Neural cell (in vitro differentiated cells): ENCODE measurements around the gene PLEKHA5. TPM values are rescaled to one million over a fixed set of nuclear protein-coding genes. Genes with fewer than 3 reads are reported as not detected.

Experiments
- H2AFZ ChIP-seq: fragments of 200-600, 300-800 bp; sonication (generic), shearing (Covaris generic); 2 replicates; pipeline ENCODE4 v1.6.0; 2014; ENCODE audit warnings: low read depth, mild to moderate bottlenecking, antibody characterized with exemption, low read length, moderate library complexity
- H3F3A ChIP-seq: fragments of 200-600 bp; shearing (Covaris generic); 2 replicates; pipeline ENCODE4 v1.6.1; 2016; ENCODE audit warnings: mild to moderate bottlenecking, moderate library complexity, mixed read lengths, antibody characterized with exemption, low read length; ENCODE audit not compliant: insufficient read depth, poor library complexity, severe bottlenecking
- H3K27ac ChIP-seq: fragments of 200-600, 300-800 bp; sonication (generic), shearing (Covaris generic); 2 replicates; pipeline ENCODE4 v1.5.1; 2014; ENCODE audit warnings: mild to moderate bottlenecking, low read length, moderate library complexity
- H3K27me3 ChIP-seq: fragments of 300-800, 200-600 bp; sonication (generic), shearing (Covaris generic); 2 replicates; pipeline ENCODE4 v1.6.0; 2014; ENCODE audit warnings: mild to moderate bottlenecking, low read depth, low read length, moderate library complexity; ENCODE audit not compliant: insufficient read depth
- H3K36me3 ChIP-seq: fragments of 300-800, 200-600 bp; sonication (generic), shearing (Covaris generic); 2 replicates; pipeline ENCODE4 v1.5.1; 2014; ENCODE audit warnings: mild to moderate bottlenecking, antibody characterized with exemption, low read length, moderate library complexity; ENCODE audit not compliant: insufficient read depth
- H3K4me2 ChIP-seq: fragments of 300-800, 200-600 bp; sonication (generic), shearing (Covaris generic); 2 replicates; pipeline ENCODE4 v1.6.0; 2014; ENCODE audit warnings: mild to moderate bottlenecking, low read length
- H3K4me3 ChIP-seq: fragments of 300-800, 200-600 bp; sonication (generic), shearing (Covaris generic); 2 replicates; pipeline ENCODE4 v1.5.1; 2014; ENCODE audit warnings: mild to moderate bottlenecking, low read length, moderate library complexity
- H3K79me2 ChIP-seq: fragments of 200-600 bp; shearing (Covaris generic); replicated peaks from 2 replicates; pipeline ENCODE4 v1.6.0; 2014; ENCODE audit warnings: mild to moderate bottlenecking, low read length, moderate library complexity; ENCODE audit not compliant: insufficient read depth
- H3K9ac ChIP-seq: fragments of 300-800, 200-600 bp; sonication (generic), shearing (Covaris generic); 2 replicates; pipeline ENCODE4 v1.6.1; 2016; ENCODE audit warnings: mild to moderate bottlenecking, low read length, mixed read lengths
- H3K9me2 ChIP-seq: fragments of 200-600 bp; shearing (Covaris generic); 2 replicates; pipeline ENCODE4 v1.6.1; 2016; ENCODE audit warnings: mild to moderate bottlenecking, low read length, mixed read lengths; ENCODE audit not compliant: insufficient read depth
- H3K9me3 ChIP-seq: fragments of 200-600, 300-800 bp; sonication (generic), shearing (Covaris generic); 2 replicates; pipeline ENCODE4 v1.6.1; 2016; ENCODE audit warnings: mild to moderate bottlenecking, mixed run types, low read length, moderate library complexity, mixed read lengths
- H4K20me1 ChIP-seq: fragments of 200-600 bp; shearing (Covaris generic); 2 replicates; pipeline ENCODE4 v1.6.1; 2016; ENCODE audit warnings: mild to moderate bottlenecking, mixed run types; ENCODE audit not compliant: insufficient read depth
- CTCF ChIP-seq: fragments of 450-650 bp; IDR thresholded peaks from 2 replicates; pipeline ENCODE4 v1.5.1; 2014; ENCODE audit warnings: antibody characterized with exemption, mild to moderate bottlenecking, moderate library complexity; ENCODE audit not compliant: poor library complexity, severe bottlenecking
- EP300 ChIP-seq: fragments of 450-650 bp; conservative IDR thresholded peaks from 2 replicates; pipeline ENCODE4 v1.6.1; 2014; ENCODE audit warnings: antibody characterized with exemption, mild to moderate bottlenecking, moderate library complexity; ENCODE audit not compliant: poor library complexity, severe bottlenecking
- EZH2 ChIP-seq: fragments of 200-600, 300-800 bp; shearing (Covaris generic), sonication (generic); IDR thresholded peaks from 2 replicates; pipeline ENCODE4 v1.6.1; 2014; ENCODE audit warnings: antibody characterized with exemption, low read length, borderline replicate concordance, mild to moderate bottlenecking; ENCODE audit not compliant: insufficient read depth, poor library complexity, severe bottlenecking
- MXI1 ChIP-seq: fragments of 450-650 bp; conservative IDR thresholded peaks from 2 replicates; pipeline ENCODE4 v1.6.1; 2014; ENCODE audit warnings: antibody characterized with exemption, mild to moderate bottlenecking; ENCODE audit not compliant: poor library complexity, severe bottlenecking
- POLR2AphosphoS5 ChIP-seq: IDR thresholded peaks from 2 replicates; pipeline ENCODE4 v1.6.1; 2012
- RAD21 ChIP-seq: fragments of 450-650 bp; conservative IDR thresholded peaks from 2 replicates; pipeline ENCODE4 v1.6.1; 2014; ENCODE audit warnings: antibody characterized with exemption, mild to moderate bottlenecking, moderate library complexity
- REST ChIP-seq: IDR thresholded peaks from 2 replicates; pipeline ENCODE4 v1.6.1; 2012; ENCODE audit warnings: borderline replicate concordance
- SMC3 ChIP-seq: fragments of 450-650 bp; conservative IDR thresholded peaks from 2 replicates; pipeline ENCODE4 v1.6.1; 2014; ENCODE audit warnings: antibody characterized with exemption, mild to moderate bottlenecking, moderate library complexity; ENCODE audit not compliant: poor library complexity
- TAF1 ChIP-seq: IDR thresholded peaks from 2 replicates; pipeline ENCODE4 v1.6.1; 2012; ENCODE audit warnings: low read depth
- polyA plus RNA-seq: library from polyadenylated mRNA; depleted of rRNA; stranded (reverse); fragments of >200 nt; gene quantifications from 2 replicates; pipeline ENCODE4 v1.2.3, GENCODE V29; 2014

PLEKHA5 gene
- polyA plus RNA-seq, 1 donor from 2014 or later, result 130 TPM

GRCh38 chr12:19322376-19322775, 192.8 kb downstream of the PLEKHA5 start:
- Histone ChIP-seq H4K20me1 (no peaks in the 10 kb centered on the region), H3F3A (no peaks in the 10 kb centered on the region), H3K4me2 (no peak overlapping the region), H2AFZ (no peak overlapping the region), H3K9me3 (no peaks in the 10 kb centered on the region), H3K36me3 (peaks cover 9% of the 10 kb centered on the region), H3K9me2 (no peaks in the 10 kb centered on the region), H3K4me3 (no peak overlapping the region), H3K9ac (no peak overlapping the region), H3K79me2 (no peaks in the 10 kb centered on the region), H3K27me3 (no peaks in the 10 kb centered on the region), H3K27ac (no peak overlapping the region)
- TF ChIP-seq CTCF, result no peak
- TF ChIP-seq REST, result no peak
- no peak for TF ChIP-seq SMC3
- TF ChIP-seq TAF1, result no peak
- no peak for TF ChIP-seq EP300
- TF ChIP-seq EZH2, result no peak
- TF ChIP-seq RAD21, result no peak
- no peak for TF ChIP-seq MXI1
- TF ChIP-seq POLR2AphosphoS5, result no peak

GRCh38 chr12:19323805-19324204, 194.3 kb downstream of the PLEKHA5 start:
- Histone ChIP-seq H3K4me2 (no peak overlapping the region), H3K36me3 (peaks cover 9% of the 10 kb centered on the region)
- TF ChIP-seq REST (no peak), EP300 (no peak), TAF1 (no peak), MXI1 (no peak)

More at GRCh38 chr12:19323805-19324204, 194.3 kb downstream of the PLEKHA5 start:
- Histone ChIP-seq H3K79me2 (no peaks in the 10 kb centered on the region), H4K20me1 (no peaks in the 10 kb centered on the region), H3F3A (no peaks in the 10 kb centered on the region), H3K4me3 (no peak overlapping the region), H3K27ac (no peak overlapping the region), H3K9me3 (no peaks in the 10 kb centered on the region), H3K9ac (no peak overlapping the region), H3K27me3 (no peaks in the 10 kb centered on the region), H3K9me2 (no peaks in the 10 kb centered on the region), H2AFZ (no peak overlapping the region)
